ENCODE data around the gene ZNF618. TPM values are rescaled to one million over a fixed set of nuclear protein-coding genes. Genes with fewer than 3 reads are reported as not detected.

Gene ZNF618
- total RNA-seq, 1 experiment from 2014 or later = 22.0 TPM

- TF ChIP-seq ZBTB21 (CRISPR knock-in tag; IDR thresholded peaks at IDR 0.05; ENCODE audit: borderline replicate concordance) = no peak
- TF ChIP-seq NFE2L1 (CRISPR knock-in tag; IDR thresholded peaks at IDR 0.05) = no peak
Observed at GRCh38 chr9:113991714-113992113, 115.6 kb downstream of the ZNF618 start (continued).

DNA sequence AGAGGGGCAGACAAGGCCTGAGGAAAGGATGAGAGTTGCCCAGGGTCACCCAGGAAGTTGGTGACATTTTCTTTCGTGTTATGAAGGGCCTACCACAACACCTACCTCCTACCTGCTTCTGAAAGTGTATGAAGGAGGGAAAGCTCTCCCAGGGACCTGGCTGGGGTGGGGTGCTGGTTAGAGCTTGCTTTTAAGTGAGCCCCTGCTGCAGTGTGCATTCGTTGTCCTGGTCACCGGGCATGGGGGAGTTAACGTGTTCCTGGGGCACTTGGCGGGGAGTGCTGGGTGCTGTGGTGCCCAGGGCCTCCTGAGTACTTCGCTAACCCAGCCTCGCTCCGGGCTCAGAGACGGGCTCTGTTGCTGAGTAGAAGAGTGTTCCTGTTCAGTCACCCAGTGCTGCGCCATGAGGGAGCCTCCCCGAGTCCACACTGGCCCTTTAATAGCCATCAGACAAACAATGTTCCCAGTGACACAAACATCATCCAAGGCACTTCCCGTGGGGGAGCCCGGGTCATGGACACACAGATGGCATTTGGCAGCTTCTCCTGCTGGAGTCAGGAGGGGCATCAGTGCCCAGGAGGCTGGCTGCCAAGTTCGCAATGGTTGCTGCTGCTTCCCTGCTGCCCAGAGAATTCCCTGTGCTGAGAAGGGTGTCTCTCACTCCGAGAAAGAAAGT, 116.3 kb downstream of the ZNF618 start:
- no peak for ATAC-seq
- peaks cover 11% of the 10 kb centered on the region for H3K36me3 Mint-ChIP-seq
- no peaks in the 10 kb centered on the region for H3K27me3 Mint-ChIP-seq (ENCODE audit: low read depth)
- no peak for DNase-seq (ENCODE audit: low spot score)
- TF ChIP-seq CTCF (IDR thresholded peaks at IDR 0.05) (no peak), ZNF232 (CRISPR knock-in tag; IDR thresholded peaks at IDR 0.05) (no peak), MYBL2 (CRISPR knock-in tag; IDR thresholded peaks at IDR 0.05) (no peak), FOXJ3 (CRISPR knock-in tag; IDR thresholded peaks at IDR 0.05; ENCODE audit: borderline replicate concordance) (no peak), SP1 (CRISPR knock-in tag; conservative IDR thresholded peaks at IDR 0.05) (no peak), ZNF396 (CRISPR knock-in tag; IDR thresholded peaks at IDR 0.05; ENCODE audit: borderline replicate concordance) (no peak), ZNF263 (CRISPR knock-in tag; IDR thresholded peaks at IDR 0.05; ENCODE audit: low read depth) (no peak), JAZF1 (CRISPR knock-in tag; IDR thresholded peaks at IDR 0.05) (no peak), JUN (CRISPR knock-in tag; IDR thresholded peaks at IDR 0.05) (no peak), ZNF219 (CRISPR knock-in tag; IDR thresholded peaks at IDR 0.05; ENCODE audit: borderline replicate concordance) (no peak), ZNF423 (CRISPR knock-in tag; IDR thresholded peaks at IDR 0.05) (no peak), SMAD3 (CRISPR knock-in tag; IDR thresholded peaks at IDR 0.05; ENCODE audit: borderline replicate concordance) (no peak), E2F1 (CRISPR knock-in tag; IDR thresholded peaks at IDR 0.05) (no peak)
- TF ChIP-seq, protein P1, sequence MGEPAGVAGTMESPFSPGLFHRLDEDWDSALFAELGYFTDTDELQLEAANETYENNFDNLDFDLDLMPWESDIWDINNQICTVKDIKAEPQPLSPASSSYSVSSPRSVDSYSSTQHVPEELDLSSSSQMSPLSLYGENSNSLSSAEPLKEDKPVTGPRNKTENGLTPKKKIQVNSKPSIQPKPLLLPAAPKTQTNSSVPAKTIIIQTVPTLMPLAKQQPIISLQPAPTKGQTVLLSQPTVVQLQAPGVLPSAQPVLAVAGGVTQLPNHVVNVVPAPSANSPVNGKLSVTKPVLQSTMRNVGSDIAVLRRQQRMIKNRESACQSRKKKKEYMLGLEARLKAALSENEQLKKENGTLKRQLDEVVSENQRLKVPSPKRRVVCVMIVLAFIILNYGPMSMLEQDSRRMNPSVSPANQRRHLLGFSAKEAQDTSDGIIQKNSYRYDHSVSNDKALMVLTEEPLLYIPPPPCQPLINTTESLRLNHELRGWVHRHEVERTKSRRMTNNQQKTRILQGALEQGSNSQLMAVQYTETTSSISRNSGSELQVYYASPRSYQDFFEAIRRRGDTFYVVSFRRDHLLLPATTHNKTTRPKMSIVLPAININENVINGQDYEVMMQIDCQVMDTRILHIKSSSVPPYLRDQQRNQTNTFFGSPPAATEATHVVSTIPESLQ (CRISPR knock-in tag; IDR thresholded peaks at IDR 0.05) = no peak
- TF ChIP-seq, protein P2, sequence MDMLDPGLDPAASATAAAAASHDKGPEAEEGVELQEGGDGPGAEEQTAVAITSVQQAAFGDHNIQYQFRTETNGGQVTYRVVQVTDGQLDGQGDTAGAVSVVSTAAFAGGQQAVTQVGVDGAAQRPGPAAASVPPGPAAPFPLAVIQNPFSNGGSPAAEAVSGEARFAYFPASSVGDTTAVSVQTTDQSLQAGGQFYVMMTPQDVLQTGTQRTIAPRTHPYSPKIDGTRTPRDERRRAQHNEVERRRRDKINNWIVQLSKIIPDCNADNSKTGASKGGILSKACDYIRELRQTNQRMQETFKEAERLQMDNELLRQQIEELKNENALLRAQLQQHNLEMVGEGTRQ (CRISPR knock-in tag; IDR thresholded peaks at IDR 0.05) = no peak
- TF ChIP-seq, protein P3, sequence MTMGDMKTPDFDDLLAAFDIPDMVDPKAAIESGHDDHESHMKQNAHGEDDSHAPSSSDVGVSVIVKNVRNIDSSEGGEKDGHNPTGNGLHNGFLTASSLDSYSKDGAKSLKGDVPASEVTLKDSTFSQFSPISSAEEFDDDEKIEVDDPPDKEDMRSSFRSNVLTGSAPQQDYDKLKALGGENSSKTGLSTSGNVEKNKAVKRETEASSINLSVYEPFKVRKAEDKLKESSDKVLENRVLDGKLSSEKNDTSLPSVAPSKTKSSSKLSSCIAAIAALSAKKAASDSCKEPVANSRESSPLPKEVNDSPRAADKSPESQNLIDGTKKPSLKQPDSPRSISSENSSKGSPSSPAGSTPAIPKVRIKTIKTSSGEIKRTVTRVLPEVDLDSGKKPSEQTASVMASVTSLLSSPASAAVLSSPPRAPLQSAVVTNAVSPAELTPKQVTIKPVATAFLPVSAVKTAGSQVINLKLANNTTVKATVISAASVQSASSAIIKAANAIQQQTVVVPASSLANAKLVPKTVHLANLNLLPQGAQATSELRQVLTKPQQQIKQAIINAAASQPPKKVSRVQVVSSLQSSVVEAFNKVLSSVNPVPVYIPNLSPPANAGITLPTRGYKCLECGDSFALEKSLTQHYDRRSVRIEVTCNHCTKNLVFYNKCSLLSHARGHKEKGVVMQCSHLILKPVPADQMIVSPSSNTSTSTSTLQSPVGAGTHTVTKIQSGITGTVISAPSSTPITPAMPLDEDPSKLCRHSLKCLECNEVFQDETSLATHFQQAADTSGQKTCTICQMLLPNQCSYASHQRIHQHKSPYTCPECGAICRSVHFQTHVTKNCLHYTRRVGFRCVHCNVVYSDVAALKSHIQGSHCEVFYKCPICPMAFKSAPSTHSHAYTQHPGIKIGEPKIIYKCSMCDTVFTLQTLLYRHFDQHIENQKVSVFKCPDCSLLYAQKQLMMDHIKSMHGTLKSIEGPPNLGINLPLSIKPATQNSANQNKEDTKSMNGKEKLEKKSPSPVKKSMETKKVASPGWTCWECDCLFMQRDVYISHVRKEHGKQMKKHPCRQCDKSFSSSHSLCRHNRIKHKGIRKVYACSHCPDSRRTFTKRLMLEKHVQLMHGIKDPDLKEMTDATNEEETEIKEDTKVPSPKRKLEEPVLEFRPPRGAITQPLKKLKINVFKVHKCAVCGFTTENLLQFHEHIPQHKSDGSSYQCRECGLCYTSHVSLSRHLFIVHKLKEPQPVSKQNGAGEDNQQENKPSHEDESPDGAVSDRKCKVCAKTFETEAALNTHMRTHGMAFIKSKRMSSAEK (CRISPR knock-in tag; IDR thresholded peaks at IDR 0.05; ENCODE audit: borderline replicate concordance) = no peak
- TF ChIP-seq, protein P4, sequence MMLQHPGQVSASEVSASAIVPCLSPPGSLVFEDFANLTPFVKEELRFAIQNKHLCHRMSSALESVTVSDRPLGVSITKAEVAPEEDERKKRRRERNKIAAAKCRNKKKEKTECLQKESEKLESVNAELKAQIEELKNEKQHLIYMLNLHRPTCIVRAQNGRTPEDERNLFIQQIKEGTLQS (CRISPR knock-in tag; conservative IDR thresholded peaks at IDR 0.05) = no peak
- TF ChIP-seq, protein P5, sequence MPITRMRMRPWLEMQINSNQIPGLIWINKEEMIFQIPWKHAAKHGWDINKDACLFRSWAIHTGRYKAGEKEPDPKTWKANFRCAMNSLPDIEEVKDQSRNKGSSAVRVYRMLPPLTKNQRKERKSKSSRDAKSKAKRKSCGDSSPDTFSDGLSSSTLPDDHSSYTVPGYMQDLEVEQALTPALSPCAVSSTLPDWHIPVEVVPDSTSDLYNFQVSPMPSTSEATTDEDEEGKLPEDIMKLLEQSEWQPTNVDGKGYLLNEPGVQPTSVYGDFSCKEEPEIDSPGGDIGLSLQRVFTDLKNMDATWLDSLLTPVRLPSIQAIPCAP (CRISPR knock-in tag; IDR thresholded peaks at IDR 0.05) = no peak
- no peak overlapping the region for H3K27ac Mint-ChIP-seq
- POLR2A ChIA-PET = no interaction called here
- H3K4me3 Mint-ChIP-seq = no peak overlapping the region
- no peaks in the 10 kb centered on the region for H3K9me3 Mint-ChIP-seq
- no peaks in the 10 kb centered on the region for H3K4me1 Mint-ChIP-seq
- CTCF ChIA-PET = no interaction called here
